Sigmoid colon (tissue), 7 donors: ENCODE results near the gene TLE6. TPM values are rescaled to one million over a fixed set of nuclear protein-coding genes. Genes with fewer than 3 reads are reported as not detected.
"Not testable (repeated sequence)": the region's sequence is repeated elsewhere in the genome, so short reads cannot be mapped to it uniquely, and the experiment has no call there.

Experiments
- DNase-seq: peaks from one replicate; pipeline ENCODE4 v3.0.0-alpha.2; 2019
- H3K27ac ChIP-seq, 4 donors: fragments of 200-600 bp; sonication (generic); one replicate each; pipeline ENCODE4 v1.5.1; 2016 to 2019; ENCODE audit warnings: mild to moderate bottlenecking in 1 of 4
- H3K27me3 ChIP-seq, 3 donors: fragments of 200-600 bp; sonication (generic); one replicate each; pipeline ENCODE4 v1.5.1; 2019; ENCODE audit warnings: mild to moderate bottlenecking in 1 of 3
- H3K36me3 ChIP-seq, 4 donors: fragments of 200-600 bp; sonication (generic); one replicate each; pipeline ENCODE4 v1.5.1; 2016 to 2019
- H3K4me1 ChIP-seq, 4 donors: fragments of 200-600 bp; sonication (generic); one replicate each; pipeline ENCODE4 v1.5.1; 2017 to 2019
- H3K4me3 ChIP-seq, 4 donors: fragments of 200-600 bp; sonication (generic); one replicate each; pipeline ENCODE4 v1.5.1; 2017 to 2019; ENCODE audit warnings: mild to moderate bottlenecking in 2 of 4, moderate library complexity in 1 of 4
- H3K9me3 ChIP-seq, 4 donors: fragments of 200-600 bp in 3 of 4; sonication (generic) in 3 of 4; one replicate each; pipeline versions ENCODE4 v1.5.1 to v1.6.1; 2013 to 2019
- EP300 ChIP-seq, 4 donors: sonication (generic); formaldehyde crosslinking; IDR thresholded peaks; one replicate each; pipeline ENCODE4 v1.6.1; 2017; ENCODE audit warnings: antibody characterized with exemption in 4 of 4
- POLR2A ChIP-seq, 2 donors: fragments of 450-650 bp; IDR thresholded peaks; one replicate each; pipeline ENCODE4 v1.6.1; 2016; ENCODE audit warnings: antibody characterized with exemption in 2 of 2, mild to moderate bottlenecking in 2 of 2, moderate library complexity in 2 of 2
- POLR2AphosphoS5 ChIP-seq, 4 donors: sonication (generic); formaldehyde crosslinking; IDR thresholded peaks; one replicate each; pipeline ENCODE4 v1.6.1; 2017; ENCODE audit warnings: antibody characterized with exemption in 4 of 4
- WGBS, 2 donors: extraction: QIAGEN DNeasy Blood & Tissue Kit; methylation state at CpG; one replicate each; pipeline ENCODE4 v1.1.7; 2013; 5-methylcytosine and 5-hydroxymethylcytosine counted together
- intact Hi-C: fragments of 100-400 bp; cut with DNase I; formaldehyde crosslinking; loops from one replicate; pipeline ENCODE4 v1.15.1; 2023
- polyA plus RNA-seq, 3 donors: library from polyadenylated mRNA; stranded (reverse); fragments of 200-250 nt; gene quantifications; one replicate each; pipeline ENCODE4 v1.2.3, GENCODE V29; 2013
- total RNA-seq, 4 donors: library from RNA; depleted of rRNA; stranded (reverse); fragments of >200 nt; gene quantifications; one replicate each; pipeline ENCODE4 v1.1.0, GENCODE V29; 2016
- TF ChIP-seq, protein P1 (sequence below), 4 experiments: fragments of 450-650 bp in 3 of 4; fragments of 200-600 bp in 1 of 4; IDR thresholded peaks; one replicate each; pipeline ENCODE4 v1.5.1; 2016 to 2019; ENCODE audit warnings: antibody characterized with exemption in 4 of 4, mild to moderate bottlenecking in 3 of 4, moderate library complexity in 2 of 4
- donor health status: healthy with polysubstance abuse.
- donor health status: Bipolar disorder and iron deficiency.
- donor health status: healthy.

The TLE6 gene
- total RNA-seq (under 1 TPM in 3 of 4 donors, not detected in 1; 0.71 to 0.99 (median 0.81) TPM), polyA plus RNA-seq (1 to 10 TPM; 1.8 to 7.2 (median 3.0) TPM)

DNA sequence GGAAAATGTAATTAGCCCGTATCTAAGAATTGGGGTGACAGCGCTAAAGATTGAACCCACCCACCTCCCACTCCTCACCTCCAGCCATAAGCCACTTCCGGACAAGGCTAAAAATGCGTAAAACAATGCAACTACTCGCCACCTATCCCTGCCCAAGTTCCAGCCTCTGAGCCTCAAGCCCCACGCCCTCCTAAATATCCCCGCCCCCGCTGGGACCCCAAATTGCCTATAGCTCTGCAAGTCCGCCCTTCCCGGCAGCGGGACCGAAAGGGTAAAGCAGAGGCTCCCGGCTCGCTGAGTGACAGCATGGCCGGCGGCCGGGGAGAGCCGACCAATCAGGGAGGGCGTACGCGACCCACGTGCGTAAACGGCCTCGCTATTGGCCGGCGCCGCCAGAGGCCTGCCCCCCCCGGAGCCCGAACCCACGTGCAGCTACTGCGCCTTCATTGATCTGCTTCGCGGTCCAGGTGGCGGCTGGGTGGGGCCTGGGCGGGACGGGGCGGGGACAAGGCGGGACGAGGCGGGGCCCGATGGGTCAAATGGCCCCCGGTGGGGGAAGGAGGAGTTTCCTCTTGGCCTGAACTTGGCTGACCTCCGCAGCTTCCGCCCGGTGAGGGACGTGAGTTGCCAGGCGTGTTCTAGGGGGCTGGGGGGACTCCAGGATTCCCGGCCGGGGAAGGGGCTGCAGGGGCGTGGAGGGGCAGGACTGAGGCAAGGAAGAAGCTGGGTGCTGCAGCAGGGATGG, at the start of gene TLE6:
Gene TLE6 (plus strand): TSS at position 564 of the 745 bp plus-strand sequence. CDS start 670 bp downstream, outside the sequence.
- H3K4me1 ChIP-seq = peaks cover 0 to 28% (median 24%) of the 10 kb centered on the region in 4 donors
- intact Hi-C loops = no loop called here
- peak; percentile 98 for DNase-seq
- peak in 1 of 4 donors; percentile 61 for TF ChIP-seq POLR2AphosphoS5 (IDR thresholded peaks at IDR 0.05)
- no peak for TF ChIP-seq EP300 (IDR thresholded peaks at IDR 0.05)
- TF ChIP-seq POLR2A (IDR thresholded peaks at IDR 0.05) = no peak
- H3K4me3 ChIP-seq = peak within 1 kb of the TSS; percentile 19 to 55 (median 50)
- H3K9me3 ChIP-seq = no peaks in the 10 kb centered on the region
- peak within 1 kb of the TSS; percentile 51 to 62 (median 56) for H3K27ac ChIP-seq
- H3K27me3 ChIP-seq = no peaks in the 10 kb centered on the region
- no peaks in the 10 kb centered on the region for H3K36me3 ChIP-seq
- WGBS, 2 donors = 1% methylated on average over 51 of the region's 51 CpGs

DNA sequence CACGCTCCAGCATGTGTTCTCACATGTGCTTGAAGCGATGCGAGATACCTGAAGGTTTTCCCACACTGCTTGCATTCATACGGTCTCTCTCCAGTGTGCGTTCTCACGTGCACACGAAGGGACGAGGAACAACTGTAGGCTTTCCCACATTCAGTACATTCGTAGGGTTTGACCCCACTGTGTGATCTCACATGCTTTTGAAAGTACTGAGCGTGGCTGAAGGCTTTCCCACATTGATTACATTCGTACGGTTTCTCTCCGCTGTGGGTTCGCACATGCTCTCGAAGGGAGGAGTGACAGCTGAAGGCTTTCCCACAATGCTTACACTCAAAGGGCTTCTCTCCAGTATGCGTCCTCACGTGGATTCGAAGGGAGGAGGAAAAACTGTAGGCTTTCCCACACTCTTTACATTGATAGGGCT, 43.9 kb upstream of the TLE6 start:
- H3K27me3 ChIP-seq = no peaks in the 10 kb centered on the region
- H3K4me1 ChIP-seq = no peaks in the 10 kb centered on the region
- H3K36me3 ChIP-seq = peaks cover 16 to 44% (median 35%) of the 10 kb centered on the region in 4 donors
- intact Hi-C loops = no loop called here
- WGBS, 2 donors = 97% methylated on average over 18 of the region's 18 CpGs
- no peak overlapping the region for H3K27ac ChIP-seq
- TF ChIP-seq POLR2AphosphoS5 (IDR thresholded peaks at IDR 0.05) (no peak), EP300 (IDR thresholded peaks at IDR 0.05) (no peak), POLR2A (IDR thresholded peaks at IDR 0.05) (no peak)
- TF ChIP-seq, protein P1, sequence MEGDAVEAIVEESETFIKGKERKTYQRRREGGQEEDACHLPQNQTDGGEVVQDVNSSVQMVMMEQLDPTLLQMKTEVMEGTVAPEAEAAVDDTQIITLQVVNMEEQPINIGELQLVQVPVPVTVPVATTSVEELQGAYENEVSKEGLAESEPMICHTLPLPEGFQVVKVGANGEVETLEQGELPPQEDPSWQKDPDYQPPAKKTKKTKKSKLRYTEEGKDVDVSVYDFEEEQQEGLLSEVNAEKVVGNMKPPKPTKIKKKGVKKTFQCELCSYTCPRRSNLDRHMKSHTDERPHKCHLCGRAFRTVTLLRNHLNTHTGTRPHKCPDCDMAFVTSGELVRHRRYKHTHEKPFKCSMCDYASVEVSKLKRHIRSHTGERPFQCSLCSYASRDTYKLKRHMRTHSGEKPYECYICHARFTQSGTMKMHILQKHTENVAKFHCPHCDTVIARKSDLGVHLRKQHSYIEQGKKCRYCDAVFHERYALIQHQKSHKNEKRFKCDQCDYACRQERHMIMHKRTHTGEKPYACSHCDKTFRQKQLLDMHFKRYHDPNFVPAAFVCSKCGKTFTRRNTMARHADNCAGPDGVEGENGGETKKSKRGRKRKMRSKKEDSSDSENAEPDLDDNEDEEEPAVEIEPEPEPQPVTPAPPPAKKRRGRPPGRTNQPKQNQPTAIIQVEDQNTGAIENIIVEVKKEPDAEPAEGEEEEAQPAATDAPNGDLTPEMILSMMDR (IDR thresholded peaks at IDR 0.05) = no peak
- H3K4me3 ChIP-seq = no peak overlapping the region
- H3K9me3 ChIP-seq = peaks cover 16 to 26% (median 19%) of the 10 kb centered on the region in 4 donors
- DNase-seq = no peak

DNA sequence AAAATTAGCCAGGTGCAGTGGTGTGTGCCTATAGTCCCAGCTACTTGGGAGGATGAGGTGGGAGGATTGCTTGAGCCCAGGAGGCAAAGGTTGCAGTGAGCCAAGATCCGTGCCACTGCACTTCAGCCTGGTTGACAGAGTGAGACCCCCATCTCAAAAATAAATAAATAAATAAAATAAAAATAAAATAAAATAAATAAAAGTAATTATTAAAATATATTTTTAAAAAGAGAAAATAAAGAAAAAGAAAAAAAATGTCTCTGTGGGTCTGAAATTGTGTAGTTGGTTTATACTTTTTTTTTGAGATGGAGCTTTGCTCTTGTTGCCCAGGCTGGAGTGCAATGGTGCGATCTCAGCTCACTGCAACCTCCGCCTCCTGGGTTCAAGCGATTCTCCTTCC, 41.5 kb upstream of the TLE6 start:
- Histone ChIP-seq H3K9me3 (peaks cover 16 to 26% (median 19%) of the 10 kb centered on the region in 4 donors), H3K36me3 (peaks cover 16 to 52% (median 35%) of the 10 kb centered on the region in 4 donors)
- DNase-seq, H3K4me3 ChIP-seq, H3K27me3 ChIP-seq, H3K4me1 ChIP-seq, H3K27ac ChIP-seq, intact Hi-C loops: not testable (repeated sequence)
- 97 to 99% methylated on average over 4 of the region's 4 CpGs for WGBS, 2 donors

DNA sequence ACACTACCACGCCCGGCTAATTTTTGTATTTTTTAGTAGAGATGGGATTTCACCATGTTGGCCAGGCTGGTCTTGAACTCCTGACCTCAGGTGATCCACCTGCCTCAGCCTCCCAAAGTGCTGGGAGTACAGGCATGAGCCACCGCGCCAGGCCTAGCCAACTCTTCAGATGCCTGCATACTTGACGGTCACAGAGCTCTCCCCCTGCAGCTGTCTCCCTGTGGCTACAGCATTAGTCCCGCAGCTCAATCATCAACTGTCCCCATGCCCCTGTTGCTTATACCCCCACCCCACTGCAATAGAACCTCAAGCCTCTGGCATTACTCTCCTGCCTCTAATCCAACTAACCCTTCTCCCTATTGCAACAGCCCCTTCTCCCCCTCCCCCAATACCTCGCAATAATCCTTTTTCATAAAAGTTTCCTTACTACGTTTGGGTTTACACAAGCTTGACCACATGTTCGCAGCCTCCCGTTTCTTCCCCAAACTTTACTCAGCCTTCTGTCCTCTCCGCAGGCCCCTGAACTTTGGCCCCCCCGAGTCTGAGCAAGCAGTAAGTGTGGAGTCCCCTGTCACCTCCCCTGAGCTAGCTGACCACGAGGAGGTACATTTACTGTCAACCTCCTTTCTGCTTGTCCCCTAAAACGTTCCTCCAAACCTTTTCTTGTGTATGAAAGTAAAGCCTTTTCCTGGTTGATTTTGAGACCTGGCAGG, 34.3 kb upstream of the TLE6 start:
- Histone ChIP-seq H3K4me3 (no peak overlapping the region), H3K27me3 (no peaks in the 10 kb centered on the region), H3K4me1 (peaks cover 0 to 17% (median 13%) of the 10 kb centered on the region in 4 donors), H3K36me3 (peaks cover 0 to 12% (median 2%) of the 10 kb centered on the region in 4 donors), H3K27ac (no peak overlapping the region), H3K9me3 (no peaks in the 10 kb centered on the region)
- no peak for DNase-seq
- 84 to 86% methylated on average over 14 of the region's 14 CpGs for WGBS, 2 donors
- intact Hi-C loops = loop anchor here (5.0 kb wide), 1 partner anchor 41 kb away; the partner anchor contains the start of gene ZNF57
- TF ChIP-seq POLR2AphosphoS5 (IDR thresholded peaks at IDR 0.05) (no peak), POLR2A (IDR thresholded peaks at IDR 0.05) (no peak), EP300 (IDR thresholded peaks at IDR 0.05) (no peak)
- TF ChIP-seq, protein P1 (IDR thresholded peaks at IDR 0.05) = no peak

DNA sequence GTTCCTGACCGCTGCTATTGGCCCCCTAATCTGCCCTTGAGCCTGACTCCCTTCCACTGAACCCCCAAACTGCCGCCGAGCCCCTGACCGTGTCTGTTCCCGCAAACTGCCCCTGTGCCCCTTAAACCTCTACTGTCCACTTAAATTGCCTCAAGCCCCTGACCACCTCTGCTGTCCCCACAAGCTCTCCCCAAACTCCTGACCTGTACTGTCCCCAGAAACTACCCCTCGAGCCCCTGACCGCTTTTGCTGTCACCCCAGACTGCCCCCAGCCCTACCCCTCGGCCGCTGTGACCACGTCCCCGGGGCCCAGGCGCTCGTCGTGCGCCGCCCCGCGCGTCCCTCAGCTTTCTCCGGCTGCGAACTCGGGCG, 33.0 kb upstream of the TLE6 start:
- Histone ChIP-seq H3K9me3 (no peaks in the 10 kb centered on the region), H3K36me3 (peaks cover 0 to 4% (median 0%) of the 10 kb centered on the region in 4 donors), H3K27ac (peak overlapping the region; percentile 86 to 98 (median 96)), H3K4me3 (peak overlapping the region; percentile 58 to 99 (median 86)), H3K27me3 (no peaks in the 10 kb centered on the region), H3K4me1 (peaks cover 0 to 23% (median 16%) of the 10 kb centered on the region in 4 donors)
- TF ChIP-seq POLR2A (IDR thresholded peaks at IDR 0.05) (no peak), EP300 (IDR thresholded peaks at IDR 0.05) (no peak), POLR2AphosphoS5 (IDR thresholded peaks at IDR 0.05) (no peak)
- TF ChIP-seq, protein P1 (IDR thresholded peaks at IDR 0.05) = no peak
- 1 to 3% methylated on average over 23 of the region's 23 CpGs for WGBS, 2 donors
- no peak for DNase-seq
- intact Hi-C loops = loop anchor here (5.0 kb wide), 1 partner anchor 42 kb away; the partner anchor contains the start of gene ZNF57
